GM15510 (cell line): ENCODE results near the gene OR10P1.

Experiments
- POLR2A ChIP-seq: IDR thresholded peaks from 3 replicates; pipeline ENCODE4 v1.6.1; 2011; ENCODE audit warnings: borderline replicate concordance; ENCODE audit not compliant: insufficient read length; ENCODE audit errors: extremely low read depth

OR10P1 gene

GRCh38 chr12:55641595-55641994 lies 4.9 kb downstream of the OR10P1 start:
- TF ChIP-seq POLR2A: no peak

DNA sequence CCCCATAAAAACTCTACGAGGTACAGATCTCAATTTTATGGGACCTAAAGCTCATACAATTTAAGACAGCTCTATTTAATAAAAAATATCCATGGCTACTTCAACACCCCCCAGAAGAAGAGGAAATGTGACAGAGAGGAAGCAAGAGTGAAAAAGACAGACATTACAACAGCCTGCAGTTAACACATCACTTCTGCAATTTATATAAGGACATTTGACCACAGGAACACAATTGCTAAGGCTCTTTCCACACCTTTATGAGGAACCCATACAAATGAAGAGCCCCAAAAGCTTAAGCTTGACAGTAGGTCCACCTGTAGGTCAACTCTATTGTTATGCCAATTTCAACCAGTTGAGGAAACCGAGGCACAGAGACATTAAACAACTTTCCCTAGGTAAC lies 5.6 kb downstream of the OR10P1 start:
- TF ChIP-seq POLR2A: no peak

GRCh38 chr12:55642669-55643068 lies 6.0 kb downstream of the OR10P1 start:
- no peak for TF ChIP-seq POLR2A

DNA sequence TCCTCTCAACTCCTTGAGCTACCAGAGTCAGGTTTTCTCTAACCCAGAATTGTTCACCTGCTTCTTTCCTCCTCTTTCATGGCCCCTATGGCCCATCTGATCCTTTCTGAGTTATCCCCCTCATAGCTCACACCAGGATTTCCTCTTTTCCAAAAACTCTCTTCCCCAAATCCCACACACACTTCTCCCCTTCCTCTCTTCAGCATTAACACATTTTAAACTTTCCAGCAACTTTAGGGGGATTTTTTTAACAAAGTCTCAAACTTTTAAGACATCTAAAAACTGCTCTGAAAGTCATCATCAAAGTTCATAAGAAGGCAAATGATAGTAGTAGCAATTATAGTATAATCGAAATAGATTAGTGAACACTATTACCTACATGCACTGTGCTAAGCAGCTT lies 7.9 kb downstream of the OR10P1 start:
- no peak for TF ChIP-seq POLR2A

GRCh38 chr12:55647027-55647426 lies 10.3 kb downstream of the OR10P1 start:
- no peak for TF ChIP-seq POLR2A

DNA sequence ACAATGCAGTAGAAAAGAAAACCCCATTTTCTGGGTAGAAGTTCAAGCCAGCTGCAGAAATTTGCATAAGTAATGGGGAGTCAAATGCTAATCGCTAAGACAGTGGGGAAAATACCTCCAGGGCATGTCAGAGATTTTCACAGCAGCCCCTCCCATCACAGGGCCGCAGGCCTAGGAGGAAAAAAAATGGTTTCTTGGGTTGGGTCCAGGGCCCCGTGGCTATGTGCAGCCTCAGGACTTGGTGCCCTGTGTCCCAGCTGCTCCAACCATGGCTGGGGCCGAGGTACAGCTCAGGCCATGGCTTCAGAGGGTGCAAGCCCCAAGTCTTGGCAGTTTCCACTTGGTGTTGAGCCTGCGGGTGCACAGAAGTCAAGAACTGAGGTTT lies 14.6 kb downstream of the OR10P1 start:
- TF ChIP-seq POLR2A: no peak

DNA sequence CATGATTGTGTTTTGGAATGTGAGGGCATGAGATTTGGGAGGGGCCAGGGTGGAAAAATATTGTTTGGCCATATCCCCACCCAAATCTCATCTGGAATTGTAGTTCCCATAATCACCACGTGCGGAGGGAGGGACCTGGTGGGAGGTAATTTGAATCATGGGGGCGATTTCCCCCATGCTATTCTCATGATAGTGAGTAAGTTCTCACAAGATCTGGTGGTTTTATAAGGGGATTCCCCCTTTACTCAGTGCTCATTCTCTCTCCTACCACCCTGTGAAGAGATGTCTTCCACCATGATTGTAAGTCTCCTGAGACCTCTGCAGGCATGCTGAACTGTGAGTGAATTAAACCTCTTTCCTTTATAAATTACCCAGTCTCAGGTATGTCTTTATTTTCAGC lies 15.7 kb downstream of the OR10P1 start:
- TF ChIP-seq POLR2A: no peak

- TF ChIP-seq POLR2A: no peak
These were observed 16.3 kb downstream of the OR10P1 start for GRCh38 chr12:55653031-55653430.

DNA sequence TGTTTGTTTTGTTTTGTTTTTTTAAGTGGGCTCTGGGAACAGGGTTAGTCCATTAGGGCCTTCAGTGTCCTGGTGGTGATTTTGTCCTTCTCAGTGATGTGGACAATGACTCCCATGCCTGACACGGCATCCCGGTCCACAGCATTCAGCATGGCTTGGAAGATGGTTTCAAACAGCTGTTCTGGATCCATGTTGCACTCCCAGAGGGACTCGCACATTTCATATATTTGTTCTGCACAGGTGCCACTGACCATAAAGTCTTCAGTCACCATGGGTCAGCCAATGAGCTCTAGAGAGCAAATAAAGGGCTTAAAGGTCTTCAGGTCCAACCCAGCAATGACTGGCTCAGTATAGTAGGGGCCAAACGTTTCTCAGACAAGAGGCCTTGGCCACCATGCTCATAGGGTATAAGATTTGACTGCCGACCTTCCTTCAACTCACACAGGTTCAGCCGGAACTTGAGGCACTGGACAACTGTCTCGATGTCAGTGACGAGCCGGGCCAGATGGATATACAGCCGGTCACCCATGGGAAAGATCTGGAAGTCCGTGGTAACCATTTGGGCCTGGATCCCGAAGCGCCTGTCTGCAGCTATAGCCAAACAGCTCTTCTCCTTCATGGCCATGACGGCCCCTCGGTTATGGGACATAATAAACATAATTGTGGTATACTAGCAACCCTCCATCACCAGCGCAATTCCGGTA lies 18.0 kb downstream of the OR10P1 start:
- no peak for TF ChIP-seq POLR2A

GRCh38 chr12:55657212-55657611 lies 20.5 kb downstream of the OR10P1 start:
- TF ChIP-seq POLR2A: no peak

GRCh38 chr12:55658212-55658611 lies 21.5 kb downstream of the OR10P1 start:
- TF ChIP-seq POLR2A: no peak

DNA sequence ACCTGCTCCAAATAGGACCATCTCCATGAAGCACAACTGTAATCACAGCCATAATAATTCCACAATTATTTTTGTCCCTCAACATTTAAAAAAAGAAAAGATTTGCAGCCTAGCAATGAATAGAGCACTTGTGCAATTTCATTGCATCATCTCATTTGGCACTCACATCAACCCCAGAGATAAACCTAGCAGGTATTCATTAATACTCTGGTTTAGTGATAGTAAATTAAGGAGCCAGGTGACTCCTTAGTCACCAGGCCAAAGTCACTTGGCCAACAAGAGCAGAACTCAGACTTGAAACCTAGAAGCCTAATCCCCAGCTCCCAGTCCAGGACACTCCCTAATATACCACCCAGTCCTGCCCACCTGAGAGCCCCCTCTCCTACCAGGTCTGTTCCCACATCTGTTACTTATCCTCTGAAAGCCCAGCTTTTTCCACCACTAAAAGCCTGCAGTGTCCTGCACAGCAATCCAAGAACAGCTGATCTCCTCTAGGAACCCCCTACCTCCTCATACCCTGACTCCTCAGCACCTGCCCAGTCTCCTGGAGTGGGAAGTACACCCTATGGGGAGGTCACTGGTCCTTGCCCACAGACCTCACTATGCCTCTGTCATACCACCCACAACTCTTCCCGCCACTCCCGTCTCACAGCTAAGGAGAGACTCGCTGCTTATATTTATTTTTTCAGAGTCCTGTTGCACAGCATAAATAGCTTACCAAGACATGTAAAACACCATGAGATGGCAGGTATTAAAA lies 22.1 kb downstream of the OR10P1 start:
- TF ChIP-seq POLR2A: no peak

- no peak for TF ChIP-seq POLR2A
These were observed 23.0 kb downstream of the OR10P1 start for GRCh38 chr12:55659486-55660385.

- no peak for TF ChIP-seq POLR2A
These were observed 26.7 kb downstream of the OR10P1 start for GRCh38 chr12:55663391-55663790.

DNA sequence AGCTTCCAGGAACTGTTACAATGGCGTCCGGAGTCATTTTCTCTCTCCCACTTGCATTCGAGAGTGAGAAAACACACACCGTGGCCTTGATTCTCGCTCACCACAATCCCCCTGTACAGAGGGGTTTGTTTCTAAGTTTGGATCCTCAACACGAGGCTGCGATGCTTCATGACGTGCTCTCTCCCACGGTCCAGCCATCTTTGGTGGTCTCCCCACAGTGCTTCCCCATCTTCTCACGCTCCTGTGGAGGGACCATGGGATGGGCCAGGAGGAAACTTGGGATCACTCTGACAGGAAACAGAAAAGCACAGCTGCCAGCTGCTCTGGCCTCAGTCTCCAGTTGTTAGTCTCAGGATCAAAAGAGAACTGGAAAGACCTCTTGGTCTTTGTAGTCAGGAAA lies 28.1 kb downstream of the OR10P1 start:
- TF ChIP-seq POLR2A: no peak
